Loucy (cell line): ENCODE measurements around the gene PLXNA4.

Experiments
- EZH2phosphoT487 ChIP-seq: fragments of 200-600 bp; IDR thresholded peaks from 2 replicates; pipeline ENCODE4 v1.6.1; 2018; ENCODE audit warnings: antibody characterized with exemption, mild to moderate bottlenecking, moderate library complexity, borderline replicate concordance
- TF ChIP-seq, protein P1 (sequence below): fragments of 200-600 bp; sonication (generic); conservative IDR thresholded peaks from 2 replicates; pipeline ENCODE4 v1.5.1; 2014; ENCODE audit warnings: mild to moderate bottlenecking, antibody characterized with exemption, low read length

GRCh38 chr7:132190683-132191082 is 385.6 kb downstream of the PLXNA4 start:
- TF ChIP-seq, protein P1, sequence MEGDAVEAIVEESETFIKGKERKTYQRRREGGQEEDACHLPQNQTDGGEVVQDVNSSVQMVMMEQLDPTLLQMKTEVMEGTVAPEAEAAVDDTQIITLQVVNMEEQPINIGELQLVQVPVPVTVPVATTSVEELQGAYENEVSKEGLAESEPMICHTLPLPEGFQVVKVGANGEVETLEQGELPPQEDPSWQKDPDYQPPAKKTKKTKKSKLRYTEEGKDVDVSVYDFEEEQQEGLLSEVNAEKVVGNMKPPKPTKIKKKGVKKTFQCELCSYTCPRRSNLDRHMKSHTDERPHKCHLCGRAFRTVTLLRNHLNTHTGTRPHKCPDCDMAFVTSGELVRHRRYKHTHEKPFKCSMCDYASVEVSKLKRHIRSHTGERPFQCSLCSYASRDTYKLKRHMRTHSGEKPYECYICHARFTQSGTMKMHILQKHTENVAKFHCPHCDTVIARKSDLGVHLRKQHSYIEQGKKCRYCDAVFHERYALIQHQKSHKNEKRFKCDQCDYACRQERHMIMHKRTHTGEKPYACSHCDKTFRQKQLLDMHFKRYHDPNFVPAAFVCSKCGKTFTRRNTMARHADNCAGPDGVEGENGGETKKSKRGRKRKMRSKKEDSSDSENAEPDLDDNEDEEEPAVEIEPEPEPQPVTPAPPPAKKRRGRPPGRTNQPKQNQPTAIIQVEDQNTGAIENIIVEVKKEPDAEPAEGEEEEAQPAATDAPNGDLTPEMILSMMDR = no peak
- no peak for TF ChIP-seq EZH2phosphoT487
